ENCODE measurements around the gene NLGN4X.

NLGN4X gene

DNA sequence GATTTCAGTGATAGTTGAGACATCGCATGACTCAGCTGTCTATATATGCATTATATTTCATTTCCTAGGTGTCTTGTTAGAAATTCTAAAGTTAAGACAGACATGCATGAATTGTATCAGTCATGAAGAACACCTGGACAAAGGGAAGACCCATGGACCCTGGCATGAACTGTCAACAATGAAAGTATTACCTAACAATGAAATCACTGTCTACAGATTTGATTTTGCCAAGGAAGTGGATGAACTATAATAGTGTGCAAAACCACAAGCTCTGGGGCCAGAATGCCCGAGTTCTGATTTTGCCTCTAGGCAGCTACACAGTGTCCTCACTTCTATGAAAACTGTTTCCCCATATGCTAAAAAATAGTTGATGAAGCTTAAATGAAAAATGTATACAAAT is 386.1 kb downstream of the NLGN4X start:
- ChIA-PET POLR2A (ENCODE audit: low non-redundant PET) (no interaction called here), CTCF (no interaction called here)
- no peak for DNase-seq (ENCODE audit: low spot score)
- TF ChIP-seq, protein P1, sequence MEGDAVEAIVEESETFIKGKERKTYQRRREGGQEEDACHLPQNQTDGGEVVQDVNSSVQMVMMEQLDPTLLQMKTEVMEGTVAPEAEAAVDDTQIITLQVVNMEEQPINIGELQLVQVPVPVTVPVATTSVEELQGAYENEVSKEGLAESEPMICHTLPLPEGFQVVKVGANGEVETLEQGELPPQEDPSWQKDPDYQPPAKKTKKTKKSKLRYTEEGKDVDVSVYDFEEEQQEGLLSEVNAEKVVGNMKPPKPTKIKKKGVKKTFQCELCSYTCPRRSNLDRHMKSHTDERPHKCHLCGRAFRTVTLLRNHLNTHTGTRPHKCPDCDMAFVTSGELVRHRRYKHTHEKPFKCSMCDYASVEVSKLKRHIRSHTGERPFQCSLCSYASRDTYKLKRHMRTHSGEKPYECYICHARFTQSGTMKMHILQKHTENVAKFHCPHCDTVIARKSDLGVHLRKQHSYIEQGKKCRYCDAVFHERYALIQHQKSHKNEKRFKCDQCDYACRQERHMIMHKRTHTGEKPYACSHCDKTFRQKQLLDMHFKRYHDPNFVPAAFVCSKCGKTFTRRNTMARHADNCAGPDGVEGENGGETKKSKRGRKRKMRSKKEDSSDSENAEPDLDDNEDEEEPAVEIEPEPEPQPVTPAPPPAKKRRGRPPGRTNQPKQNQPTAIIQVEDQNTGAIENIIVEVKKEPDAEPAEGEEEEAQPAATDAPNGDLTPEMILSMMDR (conservative IDR thresholded peaks at IDR 0.05; ENCODE audit: low read depth) = no peak
- H3K27ac ChIP-seq = no peak overlapping the region

Measured in RWPE1 (cell line).